HL-60 (cell line): ENCODE results near the gene QSOX1.

ENCODE experiments used
- DNase-seq, 2 experiments: peaks; one replicate each; pipeline ENCODE4 v3.0.0-alpha.2; 2010 to 2020; ENCODE audit warnings: low read depth in 1 of 2, low spot score in 1 of 2
- H3K27ac ChIP-seq: fragments of 250-450 bp; sonication (Bioruptor Pico); replicated peaks from 2 replicates; pipeline ENCODE4 v1.5.1; 2020; ENCODE audit warnings: mild to moderate bottlenecking, moderate library complexity
- H3K27me3 ChIP-seq: fragments of 250-450 bp; sonication (Bioruptor Pico); 2 replicates; pipeline ENCODE4 v1.5.1; 2021; ENCODE audit warnings: mild to moderate bottlenecking, moderate library complexity; ENCODE audit not compliant: insufficient read depth, poor library complexity, severe bottlenecking
- H3K4me3 ChIP-seq: replicated peaks from 2 replicates; pipeline ENCODE4 v1.5.1; 2011; ENCODE audit warnings: mild to moderate bottlenecking, control low read depth, low read length; ENCODE audit not compliant: insufficient read depth
- GABPA ChIP-seq: IDR thresholded peaks from 2 replicates; pipeline ENCODE4 v1.6.1; 2012; ENCODE audit warnings: low read depth
- POLR2AphosphoS5 ChIP-seq: IDR thresholded peaks from 2 replicates; pipeline ENCODE4 v1.6.1; 2012; ENCODE audit warnings: low read depth
- SPI1 ChIP-seq: IDR thresholded peaks from 2 replicates; pipeline ENCODE4 v1.6.1; 2012; ENCODE audit warnings: low read depth, mild to moderate bottlenecking, borderline replicate concordance
- TF ChIP-seq, protein P1 (sequence below): IDR thresholded peaks from 2 replicates; pipeline ENCODE4 v1.6.1; 2012; ENCODE audit warnings: low read depth; ENCODE audit not compliant: insufficient replicate concordance
- TF ChIP-seq, protein P2 (sequence below): IDR thresholded peaks from one replicate; pipeline ENCODE4 v1.5.1; 2011; ENCODE audit warnings: low read length, control low read depth, inconsistent platforms; ENCODE audit not compliant: insufficient read depth

The QSOX1 gene

DNA sequence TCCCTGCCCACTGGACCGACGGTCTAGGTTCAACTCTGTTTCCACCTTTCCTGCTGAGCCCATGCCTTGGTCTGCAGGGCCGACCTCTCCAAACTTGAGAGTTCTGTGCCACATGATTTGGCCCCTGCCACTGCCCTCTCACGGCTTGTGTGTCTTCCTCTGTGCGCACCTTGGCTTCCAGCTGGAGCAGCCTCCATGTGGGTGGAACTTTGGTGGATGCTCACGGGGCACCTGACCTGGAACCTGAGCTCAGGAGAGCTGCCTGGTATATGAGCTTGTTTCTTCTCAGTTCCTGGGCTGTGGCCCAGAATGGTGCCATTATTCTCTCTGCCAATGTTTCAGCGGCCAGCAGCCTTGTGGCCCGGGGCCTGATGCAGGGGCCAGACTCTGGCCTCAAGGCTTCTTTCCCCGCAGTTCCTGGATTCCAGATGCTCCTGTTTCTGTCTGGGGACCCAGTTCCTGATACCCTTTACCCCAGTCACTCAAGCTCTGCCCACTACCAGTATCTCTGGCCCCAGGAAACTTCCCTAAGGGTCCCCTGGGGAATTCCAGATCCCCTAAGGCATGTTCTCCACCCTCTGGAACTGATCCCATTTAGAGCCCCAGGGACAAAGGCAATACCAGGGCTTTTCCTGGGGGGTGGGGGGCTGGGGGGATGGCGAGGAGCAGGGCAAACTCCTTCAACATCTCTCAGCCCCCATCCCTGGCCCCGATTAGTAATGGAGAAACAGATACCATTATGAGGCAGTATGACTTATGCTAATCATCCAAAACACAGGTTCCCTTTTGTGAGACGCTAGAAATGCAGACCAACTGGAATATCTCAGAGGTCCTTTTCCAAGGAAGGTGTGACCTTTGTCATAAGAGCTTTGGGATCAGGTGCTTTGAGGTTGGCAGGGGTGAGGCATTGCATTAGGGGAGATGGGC, 11.1 kb downstream of the QSOX1 start:
- no peak for TF ChIP-seq SPI1
- TF ChIP-seq POLR2AphosphoS5: no peak
- TF ChIP-seq, protein P1, sequence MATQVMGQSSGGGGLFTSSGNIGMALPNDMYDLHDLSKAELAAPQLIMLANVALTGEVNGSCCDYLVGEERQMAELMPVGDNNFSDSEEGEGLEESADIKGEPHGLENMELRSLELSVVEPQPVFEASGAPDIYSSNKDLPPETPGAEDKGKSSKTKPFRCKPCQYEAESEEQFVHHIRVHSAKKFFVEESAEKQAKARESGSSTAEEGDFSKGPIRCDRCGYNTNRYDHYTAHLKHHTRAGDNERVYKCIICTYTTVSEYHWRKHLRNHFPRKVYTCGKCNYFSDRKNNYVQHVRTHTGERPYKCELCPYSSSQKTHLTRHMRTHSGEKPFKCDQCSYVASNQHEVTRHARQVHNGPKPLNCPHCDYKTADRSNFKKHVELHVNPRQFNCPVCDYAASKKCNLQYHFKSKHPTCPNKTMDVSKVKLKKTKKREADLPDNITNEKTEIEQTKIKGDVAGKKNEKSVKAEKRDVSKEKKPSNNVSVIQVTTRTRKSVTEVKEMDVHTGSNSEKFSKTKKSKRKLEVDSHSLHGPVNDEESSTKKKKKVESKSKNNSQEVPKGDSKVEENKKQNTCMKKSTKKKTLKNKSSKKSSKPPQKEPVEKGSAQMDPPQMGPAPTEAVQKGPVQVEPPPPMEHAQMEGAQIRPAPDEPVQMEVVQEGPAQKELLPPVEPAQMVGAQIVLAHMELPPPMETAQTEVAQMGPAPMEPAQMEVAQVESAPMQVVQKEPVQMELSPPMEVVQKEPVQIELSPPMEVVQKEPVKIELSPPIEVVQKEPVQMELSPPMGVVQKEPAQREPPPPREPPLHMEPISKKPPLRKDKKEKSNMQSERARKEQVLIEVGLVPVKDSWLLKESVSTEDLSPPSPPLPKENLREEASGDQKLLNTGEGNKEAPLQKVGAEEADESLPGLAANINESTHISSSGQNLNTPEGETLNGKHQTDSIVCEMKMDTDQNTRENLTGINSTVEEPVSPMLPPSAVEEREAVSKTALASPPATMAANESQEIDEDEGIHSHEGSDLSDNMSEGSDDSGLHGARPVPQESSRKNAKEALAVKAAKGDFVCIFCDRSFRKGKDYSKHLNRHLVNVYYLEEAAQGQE: no peak
- TF ChIP-seq, protein P2, sequence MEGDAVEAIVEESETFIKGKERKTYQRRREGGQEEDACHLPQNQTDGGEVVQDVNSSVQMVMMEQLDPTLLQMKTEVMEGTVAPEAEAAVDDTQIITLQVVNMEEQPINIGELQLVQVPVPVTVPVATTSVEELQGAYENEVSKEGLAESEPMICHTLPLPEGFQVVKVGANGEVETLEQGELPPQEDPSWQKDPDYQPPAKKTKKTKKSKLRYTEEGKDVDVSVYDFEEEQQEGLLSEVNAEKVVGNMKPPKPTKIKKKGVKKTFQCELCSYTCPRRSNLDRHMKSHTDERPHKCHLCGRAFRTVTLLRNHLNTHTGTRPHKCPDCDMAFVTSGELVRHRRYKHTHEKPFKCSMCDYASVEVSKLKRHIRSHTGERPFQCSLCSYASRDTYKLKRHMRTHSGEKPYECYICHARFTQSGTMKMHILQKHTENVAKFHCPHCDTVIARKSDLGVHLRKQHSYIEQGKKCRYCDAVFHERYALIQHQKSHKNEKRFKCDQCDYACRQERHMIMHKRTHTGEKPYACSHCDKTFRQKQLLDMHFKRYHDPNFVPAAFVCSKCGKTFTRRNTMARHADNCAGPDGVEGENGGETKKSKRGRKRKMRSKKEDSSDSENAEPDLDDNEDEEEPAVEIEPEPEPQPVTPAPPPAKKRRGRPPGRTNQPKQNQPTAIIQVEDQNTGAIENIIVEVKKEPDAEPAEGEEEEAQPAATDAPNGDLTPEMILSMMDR: no peak
- TF ChIP-seq GABPA: no peak
- no peak overlapping the region for H3K27ac ChIP-seq
- no peak overlapping the region for H3K4me3 ChIP-seq
- H3K27me3 ChIP-seq: no peaks in the 10 kb centered on the region
- DNase-seq: no peak

DNA sequence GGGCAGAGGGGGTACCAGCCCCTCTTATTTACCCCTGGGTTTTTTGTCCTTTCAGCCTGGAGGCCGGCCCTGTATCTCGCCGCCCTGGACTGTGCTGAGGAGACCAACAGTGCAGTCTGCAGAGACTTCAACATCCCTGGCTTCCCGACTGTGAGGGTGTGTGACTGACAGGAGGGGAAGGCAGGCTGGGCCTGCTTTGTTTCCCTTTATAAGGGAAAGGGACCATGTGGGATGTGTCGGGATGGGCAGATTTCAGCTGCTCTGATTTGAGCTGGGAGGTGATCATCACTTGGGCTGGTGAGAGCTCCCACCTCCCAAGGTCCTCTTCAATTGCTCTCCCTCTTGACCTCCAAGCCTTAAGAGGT, 11.7 kb downstream of the QSOX1 start:
- Histone ChIP-seq H3K27ac (no peak overlapping the region), H3K27me3 (no peaks in the 10 kb centered on the region), H3K4me3 (no peak overlapping the region)
- no peak for DNase-seq
- TF ChIP-seq SPI1: no peak
- TF ChIP-seq, protein P2: no peak
- no peak for TF ChIP-seq POLR2AphosphoS5
- TF ChIP-seq, protein P1: no peak
- no peak for TF ChIP-seq GABPA

DNA sequence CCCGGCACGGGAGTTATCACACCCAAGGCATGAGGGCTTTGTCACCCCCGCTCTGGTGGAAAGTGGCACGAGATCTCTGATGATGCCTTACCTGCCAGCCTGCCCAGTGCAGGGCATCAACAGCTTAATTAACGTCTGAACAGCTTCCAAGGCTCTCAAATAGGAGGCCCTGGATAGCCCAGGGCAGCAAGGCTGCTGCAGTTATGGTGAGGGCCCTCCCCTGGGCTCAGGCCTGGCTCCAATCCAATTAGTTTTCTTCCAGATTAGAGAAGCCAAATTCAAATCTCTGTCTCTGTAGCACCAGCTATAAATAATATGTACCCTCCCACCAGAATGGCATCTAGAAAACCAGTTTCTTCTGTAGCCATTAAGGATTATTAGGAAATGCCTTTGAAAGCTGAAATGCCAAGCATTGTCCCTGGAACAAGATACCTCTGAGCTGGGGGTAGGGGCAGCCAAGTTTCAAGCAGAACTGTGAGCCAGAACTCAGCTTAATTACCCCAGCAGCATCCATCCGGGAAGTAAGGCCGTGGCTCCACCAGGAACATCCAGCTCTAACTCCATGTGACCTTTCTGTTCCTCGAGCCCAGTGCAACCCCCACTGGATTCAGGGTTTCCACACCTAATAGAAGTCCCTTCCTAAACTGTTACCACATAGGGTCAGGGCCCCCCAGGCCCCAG, 12.5 kb downstream of the QSOX1 start:
- Histone ChIP-seq H3K27ac (no peak overlapping the region), H3K27me3 (no peaks in the 10 kb centered on the region), H3K4me3 (no peak overlapping the region)
- DNase-seq: no peak
- TF ChIP-seq POLR2AphosphoS5 (no peak), SPI1 (no peak), GABPA (no peak)
- TF ChIP-seq, protein P2: no peak
- TF ChIP-seq, protein P1: no peak
